Activated CD8-positive, alpha-beta memory T cell treated with anti-CD3 and anti-CD28 coated beads for 1 hour (primary cell): ENCODE measurements around the gene HPS1.
"Not testable (repeated sequence)": the region's sequence is repeated elsewhere in the genome, so short reads cannot be mapped to it uniquely, and the experiment has no call there.

ENCODE experiments used
- DNase-seq, 2 donors: peaks; one replicate each; pipeline ENCODE4 v3.0.0-alpha.2; 2020; ENCODE audit warnings: low read depth in 1 of 2; ENCODE audit errors: extremely low read depth in 1 of 2

HPS1 gene

DNA sequence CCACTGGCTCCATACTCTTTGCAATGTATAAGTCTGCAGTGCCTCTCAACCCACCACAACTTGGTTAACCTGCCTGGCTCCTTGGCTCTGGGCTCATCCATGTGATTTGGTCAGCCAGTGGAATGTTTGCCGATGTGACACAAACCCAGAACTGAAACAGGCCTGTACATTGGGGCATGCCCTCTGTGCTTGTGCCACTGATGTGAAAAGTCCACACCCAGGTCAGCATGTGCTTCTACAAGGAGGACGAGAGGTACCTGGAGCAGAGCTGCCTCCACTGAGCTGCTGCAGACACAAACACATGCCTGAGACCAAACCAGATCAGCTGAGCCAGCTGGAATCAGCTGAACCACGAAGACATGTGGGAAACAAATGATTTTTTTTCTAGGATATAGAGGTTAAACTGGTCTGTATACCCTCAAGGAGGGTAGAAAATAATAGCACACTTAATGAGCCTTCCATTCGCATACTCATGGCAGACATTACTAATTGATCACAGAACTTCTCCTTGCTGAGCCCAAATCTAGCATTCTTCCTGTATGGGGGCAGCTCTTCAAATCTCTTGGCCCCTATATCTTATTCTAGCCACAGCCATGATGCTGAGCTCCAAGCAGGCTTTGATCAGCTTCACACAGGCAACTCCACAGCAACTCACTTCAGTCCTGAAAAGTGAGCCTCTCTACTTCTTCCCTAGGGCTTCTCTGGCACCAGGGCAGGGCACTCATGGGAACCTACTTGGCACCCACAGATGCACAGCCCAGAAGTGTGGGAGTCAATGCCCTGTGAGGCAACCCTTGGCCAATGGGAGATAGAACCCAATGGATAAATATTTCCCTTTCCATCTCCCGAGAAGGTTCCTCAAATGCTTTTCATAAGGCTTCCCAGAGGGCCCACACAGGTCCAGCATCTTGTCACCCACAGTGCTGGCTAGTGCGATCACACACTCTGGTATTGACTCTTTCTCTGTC is 50.4 kb downstream of the HPS1 start:
- no peak for DNase-seq

DNA sequence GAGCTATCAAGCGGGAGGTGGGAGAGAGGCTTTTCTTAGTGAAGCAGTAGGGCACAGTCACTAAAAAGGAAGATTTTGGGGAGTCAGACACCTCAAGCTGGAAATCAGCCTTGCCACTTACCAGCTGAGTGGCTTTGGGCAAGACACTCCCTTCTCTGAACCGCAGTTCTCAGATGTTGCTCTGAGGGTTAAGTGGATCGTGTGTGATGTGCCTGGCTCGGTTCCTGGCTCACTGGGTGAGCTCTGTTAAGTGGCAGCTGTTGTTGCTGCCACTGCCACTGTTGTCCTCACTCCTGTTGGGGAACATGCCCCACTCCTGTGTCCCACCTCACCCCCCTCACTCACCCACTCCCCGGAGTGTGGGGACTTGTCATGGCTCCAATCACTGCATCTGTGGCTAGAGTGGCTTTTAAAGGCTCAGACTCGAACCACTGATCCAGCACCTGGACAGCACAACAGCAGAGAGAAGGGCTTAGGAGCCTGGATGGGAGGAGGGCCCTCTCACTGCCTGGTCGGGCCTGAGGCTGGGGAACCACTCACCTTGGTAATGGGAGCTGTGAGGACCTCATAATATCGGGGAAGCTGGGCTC is 51.8 kb downstream of the HPS1 start:
- no peak for DNase-seq

DNA sequence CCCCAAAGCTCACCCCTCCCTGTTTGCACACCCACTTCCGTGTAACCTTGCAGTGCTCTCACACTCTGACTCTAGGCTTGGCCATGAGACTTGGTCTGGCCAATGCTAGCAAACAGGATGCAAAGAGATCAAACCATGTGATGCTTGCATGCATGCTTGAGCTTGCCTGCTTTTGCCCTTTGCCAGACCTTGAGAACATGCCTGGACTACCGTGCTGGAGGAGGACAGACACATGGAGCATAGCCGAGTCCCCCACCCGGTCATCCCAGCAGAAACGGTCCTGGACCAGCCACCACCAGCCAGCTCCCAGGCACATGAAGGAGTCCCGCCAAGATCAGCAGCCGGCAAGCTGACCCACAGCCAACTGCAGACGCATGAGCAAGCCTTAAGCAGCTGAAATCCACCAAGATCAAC is 55.1 kb downstream of the HPS1 start:
- no peak for DNase-seq

DNA sequence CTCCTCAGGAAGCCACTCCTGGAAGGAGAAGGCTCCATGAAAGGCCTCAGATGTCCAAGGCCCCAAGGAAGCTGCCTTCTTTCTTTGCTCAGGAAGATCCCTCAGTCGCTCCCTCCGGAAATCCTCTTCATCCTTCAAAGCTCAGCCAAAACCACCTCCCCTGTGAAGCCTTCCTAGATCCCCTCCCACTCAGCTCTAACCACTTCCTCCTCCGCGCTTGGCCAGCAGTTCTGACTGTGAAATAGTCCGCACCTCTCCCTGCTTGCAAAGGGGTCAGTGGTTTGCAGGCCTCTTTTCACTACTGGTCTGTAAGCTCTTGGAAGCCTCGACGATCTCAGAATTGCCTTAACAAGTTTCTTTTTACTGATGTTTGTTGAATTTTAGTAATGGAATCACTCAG is 55.7 kb downstream of the HPS1 start:
- no peak for DNase-seq

- DNase-seq: no peak
Measured at GRCh38 chr10:98390406-98390805, 56.3 kb downstream of the HPS1 start.

GRCh38 chr10:98389398-98389797 is 57.3 kb downstream of the HPS1 start:
- DNase-seq: no peak

DNA sequence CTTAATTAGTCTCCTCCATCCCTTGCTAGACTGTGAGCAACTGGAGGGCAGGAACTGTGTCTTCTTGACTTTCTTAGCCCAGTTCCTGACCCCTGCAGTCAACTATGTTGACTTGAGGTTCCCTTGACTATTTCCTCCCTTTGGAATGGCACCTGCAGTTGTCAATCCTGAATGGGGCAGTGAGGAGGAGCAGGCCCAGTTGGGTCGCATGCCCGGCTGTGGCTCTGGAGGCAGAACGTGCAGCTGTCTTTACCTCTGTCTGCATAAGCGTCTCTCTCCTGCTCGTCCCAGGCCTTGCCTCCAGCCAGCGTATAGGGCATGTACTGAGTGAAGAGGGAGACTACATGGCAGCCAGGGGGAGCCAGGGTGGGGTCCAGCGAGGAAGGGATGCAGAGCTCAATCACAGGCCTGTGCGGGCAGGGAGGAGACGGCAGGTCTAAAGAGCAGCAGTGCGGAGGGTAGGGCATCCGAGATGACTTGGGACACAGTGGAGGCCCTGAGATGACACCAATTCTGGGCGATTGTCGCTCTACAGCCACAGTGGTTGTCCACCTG is 58.6 kb downstream of the HPS1 start:
- no peak for DNase-seq

DNA sequence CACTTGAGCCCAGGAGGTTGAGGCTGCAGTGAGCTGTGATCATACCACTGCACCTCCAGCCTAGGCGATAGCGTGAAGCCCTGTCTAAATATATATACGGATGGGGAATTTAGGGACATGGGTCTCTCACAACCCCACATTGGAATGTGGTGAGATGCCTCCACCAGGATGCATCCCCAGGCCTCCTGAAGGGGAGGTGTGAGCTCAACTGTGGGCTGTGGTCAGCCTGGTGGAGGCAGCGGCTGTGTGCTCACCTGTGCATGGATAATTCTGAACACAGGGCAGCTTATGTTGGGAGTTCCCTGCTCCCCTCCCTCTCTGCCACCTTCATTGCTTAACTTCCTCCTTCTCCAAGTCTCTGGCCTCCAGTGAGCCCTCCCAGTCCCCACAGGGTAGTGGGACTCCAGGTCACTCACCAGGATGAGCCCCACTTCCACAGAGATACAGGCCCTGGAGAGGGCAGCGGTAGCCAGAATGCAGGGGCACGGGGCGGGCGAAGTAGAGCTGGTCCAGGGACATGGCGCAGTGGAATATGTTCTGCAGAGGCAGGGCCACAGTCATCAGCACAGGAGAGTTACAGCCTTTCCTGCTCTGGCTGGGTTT is 62.1 kb downstream of the HPS1 start:
- no peak for DNase-seq

DNA sequence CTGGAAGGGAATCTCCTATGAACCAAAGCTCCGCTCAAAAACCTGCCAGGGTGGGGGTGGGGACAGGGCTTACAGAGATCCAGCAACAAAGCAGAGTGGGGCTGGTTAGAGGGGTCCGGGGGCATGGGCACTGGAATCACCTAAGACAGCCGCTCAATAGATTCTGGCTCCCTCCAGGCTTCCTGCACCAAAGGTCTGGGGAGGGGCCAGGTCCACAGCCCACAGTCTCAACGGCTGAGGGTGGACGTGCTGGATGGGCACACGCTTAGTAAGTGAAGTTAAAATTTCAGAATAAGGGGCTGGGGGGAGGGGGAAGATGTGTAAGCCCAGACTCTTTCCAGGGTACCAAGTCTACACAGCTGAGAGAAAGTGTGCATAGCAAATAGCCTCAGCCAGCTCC is 62.9 kb downstream of the HPS1 start:
- no peak for DNase-seq

DNA sequence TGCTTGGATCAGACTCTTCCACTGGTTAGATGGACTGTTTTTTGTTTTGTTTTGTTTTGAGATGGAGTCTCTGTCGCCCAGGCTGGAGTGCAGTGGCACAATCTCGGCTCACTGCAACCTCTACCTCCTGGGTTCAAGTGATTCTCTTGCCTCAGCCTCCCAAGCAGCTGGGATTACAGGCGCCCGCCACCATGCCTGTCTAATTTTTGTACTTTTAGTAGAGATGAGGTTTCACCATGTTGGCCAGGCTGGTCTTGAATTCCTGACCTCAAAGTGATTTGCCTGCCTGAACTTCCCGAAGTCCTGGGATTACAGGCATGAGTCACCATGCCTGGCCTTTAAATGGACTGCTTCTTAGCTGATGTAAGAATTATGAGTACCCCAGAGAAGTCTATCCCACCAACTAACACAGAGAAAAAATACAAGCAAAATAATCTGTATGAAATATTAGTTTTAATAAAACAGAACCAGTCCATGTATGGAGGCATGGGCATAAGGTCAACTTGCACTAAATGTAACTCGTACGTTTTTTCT is 63.5 kb downstream of the HPS1 start:
- not testable (repeated sequence) for DNase-seq

DNA sequence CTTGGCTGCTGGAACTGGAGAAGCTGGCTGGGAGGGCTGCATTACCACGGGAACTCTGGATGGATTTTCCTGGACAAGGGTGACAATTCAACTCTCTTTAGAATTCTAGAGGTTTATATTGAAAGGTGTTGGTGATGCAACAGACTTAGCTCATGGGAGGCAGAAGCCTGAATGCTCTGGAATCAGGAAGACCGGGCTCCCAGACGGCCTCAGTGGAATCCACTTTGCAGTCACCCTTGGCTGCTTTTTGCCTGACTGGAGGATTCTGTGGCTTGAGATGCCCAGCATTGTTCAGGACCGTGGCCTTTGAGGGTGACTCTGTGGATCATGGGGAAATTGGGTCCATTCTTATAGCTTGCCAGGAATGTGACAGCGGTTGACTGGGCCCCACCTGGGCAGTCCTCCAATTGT is 64.0 kb downstream of the HPS1 start:
- DNase-seq: no peak

- DNase-seq: no peak
Measured at GRCh38 chr10:98380493-98381339, 66.0 kb downstream of the HPS1 start.

DNA sequence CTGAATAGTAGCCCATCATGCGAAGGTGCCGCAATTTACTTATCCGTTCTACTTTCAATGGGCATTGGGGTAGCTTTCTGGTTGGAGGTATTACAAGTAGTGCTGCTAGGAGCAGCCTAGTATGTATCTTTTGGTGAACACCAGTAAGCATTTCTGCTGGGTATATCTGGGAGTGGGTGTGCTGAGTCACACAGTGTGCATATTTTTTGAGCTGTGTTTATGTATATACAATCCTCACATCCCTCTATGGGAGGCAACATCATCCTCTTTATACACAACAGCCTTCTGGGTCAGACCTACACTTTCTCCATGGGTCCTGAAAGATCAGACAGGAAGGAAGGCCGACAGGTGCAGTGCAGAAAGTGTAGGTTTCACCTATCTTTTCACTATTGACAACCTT is 68.0 kb downstream of the HPS1 start:
- DNase-seq: no peak

DNA sequence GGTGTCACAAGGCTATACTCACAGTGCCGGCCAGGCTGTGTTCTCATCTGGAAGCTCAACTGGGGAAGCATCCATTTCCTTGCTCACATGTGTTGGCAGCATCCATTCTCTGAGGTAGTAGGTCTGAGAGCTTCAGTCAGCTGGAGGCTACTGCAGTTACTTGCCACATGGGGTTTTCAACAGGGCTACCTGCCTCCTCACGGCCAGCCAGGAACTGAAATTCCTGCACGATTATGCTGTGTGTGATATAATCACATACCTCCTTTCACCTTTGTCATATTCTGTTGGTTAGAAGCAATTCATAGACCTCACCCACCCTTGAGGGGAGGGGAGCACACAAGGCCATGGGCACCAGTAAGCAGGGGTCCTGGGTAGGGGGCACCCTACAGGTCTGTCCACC is 69.2 kb downstream of the HPS1 start:
- DNase-seq: no peak

- no peak for DNase-seq
Measured at GRCh38 chr10:98377001-98377400, 69.7 kb downstream of the HPS1 start.

DNA sequence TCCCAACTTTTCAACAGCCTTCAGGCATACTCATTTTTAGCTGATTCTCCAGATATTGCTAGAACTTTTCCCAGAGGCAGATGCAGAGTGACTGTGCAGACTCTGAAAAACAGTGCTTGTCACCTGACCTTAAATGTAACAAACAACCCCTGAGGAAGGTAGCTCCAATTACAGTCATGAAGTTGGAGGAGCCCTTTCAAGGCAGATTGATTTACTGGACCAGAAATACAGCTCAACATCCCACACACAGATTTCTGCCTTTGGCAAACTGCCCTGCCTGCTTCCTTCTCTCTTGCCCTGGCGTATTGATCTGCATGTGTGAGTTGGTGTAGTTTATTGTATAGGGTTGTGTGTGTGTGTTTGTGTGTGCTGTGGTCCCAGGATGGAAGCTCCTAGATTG is 70.2 kb downstream of the HPS1 start:
- DNase-seq: no peak

DNA sequence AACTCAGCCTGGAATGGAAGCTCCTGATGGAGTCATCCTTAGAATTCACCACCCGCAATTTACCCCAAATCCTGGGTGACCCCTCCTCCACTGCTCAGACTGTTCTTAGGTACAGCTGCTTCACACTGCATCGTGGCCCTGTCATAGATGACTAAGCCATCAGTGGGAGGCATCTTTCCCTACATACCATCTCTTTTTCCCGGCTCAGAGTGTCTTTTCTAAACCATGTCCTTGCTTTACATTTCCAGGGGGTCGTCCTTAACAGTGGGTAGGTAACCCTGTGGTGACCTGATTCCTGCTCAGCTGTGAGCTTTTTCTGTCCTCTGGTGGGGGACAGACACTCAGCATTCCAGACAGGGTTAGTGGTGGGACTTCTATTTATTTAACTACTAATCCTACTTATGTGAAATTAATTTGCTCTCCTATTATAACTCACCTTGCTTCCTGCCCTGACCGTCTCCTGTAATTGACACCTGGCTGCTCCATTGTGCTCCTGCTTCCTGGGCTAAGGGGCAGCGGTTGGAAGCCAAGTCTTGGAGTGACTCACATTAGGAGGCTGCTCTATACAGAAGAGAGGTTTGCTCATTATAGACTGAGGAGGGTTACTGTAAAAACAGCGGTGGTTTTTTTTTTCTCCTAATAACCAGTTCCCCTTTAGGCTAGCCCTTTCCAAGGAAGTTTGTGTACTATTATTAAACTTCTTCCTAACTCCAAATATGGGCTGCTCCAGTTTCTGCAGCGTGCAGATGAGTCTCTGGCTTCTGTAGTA is 72.3 kb downstream of the HPS1 start:
- DNase-seq: no peak

DNA sequence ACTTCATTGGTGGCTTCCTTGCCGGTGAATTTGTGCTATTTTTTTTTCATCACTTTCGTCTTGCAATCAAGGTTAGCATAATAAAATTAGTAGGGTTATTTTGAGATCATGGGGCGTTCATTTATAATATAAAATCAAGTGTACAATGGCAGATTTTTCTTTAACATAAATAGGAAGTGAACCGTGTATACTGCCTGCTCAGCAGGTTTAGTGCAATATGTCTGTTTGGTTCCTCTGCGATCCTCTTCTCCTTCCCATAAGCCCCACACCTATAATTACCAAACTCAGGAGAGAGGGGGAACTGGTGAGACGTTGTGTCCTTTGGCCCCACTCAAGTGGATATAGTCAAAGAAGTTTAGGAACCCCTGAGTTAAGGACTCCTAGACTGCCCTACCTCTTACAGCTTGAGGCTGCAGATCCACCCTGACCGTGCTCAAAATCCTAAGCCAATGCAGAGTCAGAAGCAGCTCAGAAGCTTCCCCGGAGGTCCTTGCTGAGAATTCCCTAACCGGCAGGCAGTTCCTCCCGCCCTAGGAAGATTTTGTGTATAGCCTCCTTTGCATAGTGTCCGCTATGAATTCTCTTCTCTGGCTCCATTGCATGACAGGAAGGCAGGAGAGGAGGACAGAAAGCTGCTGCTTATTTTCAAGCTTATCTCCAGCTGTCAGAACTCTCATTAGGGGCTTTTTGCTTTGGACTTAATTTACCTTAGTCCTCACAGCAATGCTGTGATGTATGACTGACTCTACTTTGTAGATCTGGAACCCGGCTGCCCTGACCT is 73.3 kb downstream of the HPS1 start:
- no peak for DNase-seq
